HL-60 (cell line): ENCODE data around the gene HMCN2.
A peak's percentile ranks its signal among the peaks of the same experiment; 100 is the strongest.

Source experiments
- CTCF ChIP-seq: IDR thresholded peaks from one replicate; pipeline ENCODE4 v1.5.1; 2011; ENCODE audit warnings: low read length, control low read depth, inconsistent platforms; ENCODE audit not compliant: insufficient read depth
- REST ChIP-seq: IDR thresholded peaks from 2 replicates; pipeline ENCODE4 v1.6.1; 2012; ENCODE audit warnings: low read depth; ENCODE audit not compliant: insufficient replicate concordance

GRCh38 chr9:130343445-130343918, 77.9 kb downstream of the HMCN2 start:
- TF ChIP-seq REST (no peak), CTCF (peak; percentile 51)
